Aorta (tissue), 5 donors: ENCODE measurements around the gene STRN3. TPM values are rescaled to one million over a fixed set of nuclear protein-coding genes. Genes with fewer than 3 reads are reported as not detected.
"Not testable (repeated sequence)": the region's sequence is repeated elsewhere in the genome, so short reads cannot be mapped to it uniquely, and the experiment has no call there.

Experiments
- ATAC-seq: fragments of 200-7000 bp; cut with Tn5 transposase; one replicate; pipeline ENCODE4 v1.9.1; 2022; ENCODE audit warnings: moderate library complexity; ENCODE audit not compliant: low FRiP score
- DNase-seq, 2 donors: peaks; one replicate each; pipeline ENCODE4 v3.0.0-alpha.2; 2020
- H3K27ac ChIP-seq, 2 donors: one replicate each; pipeline ENCODE4 v1.5.1; 2013; ENCODE audit warnings: low read length in 2 of 2, mild to moderate bottlenecking in 2 of 2, moderate library complexity in 2 of 2, control low read depth in 1 of 2, inconsistent platforms in 1 of 2, low read depth in 1 of 2
- H3K27me3 ChIP-seq, 2 donors: one replicate each; pipeline ENCODE4 v1.6.1; 2013; ENCODE audit warnings: control low read depth in 1 of 2, low read length in 1 of 2, mild to moderate bottlenecking in 1 of 2, moderate library complexity in 1 of 2; ENCODE audit not compliant: insufficient read depth in 2 of 2, control insufficient read depth in 1 of 2
- H3K36me3 ChIP-seq, 2 donors: one replicate each; pipeline ENCODE4 v1.6.1; 2013; ENCODE audit warnings: control low read depth in 1 of 2, low read length in 1 of 2, mild to moderate bottlenecking in 1 of 2; ENCODE audit not compliant: insufficient read depth in 2 of 2, control insufficient read depth in 1 of 2
- H3K4me1 ChIP-seq, 2 donors: one replicate each; pipeline ENCODE4 v1.6.1; 2013; ENCODE audit warnings: low read length in 2 of 2, control low read depth in 1 of 2, mild to moderate bottlenecking in 1 of 2, moderate library complexity in 1 of 2; ENCODE audit not compliant: insufficient read depth in 2 of 2, control insufficient read depth in 1 of 2
- H3K4me3 ChIP-seq, 2 donors: one replicate each; pipeline ENCODE4 v1.5.1; 2013; ENCODE audit warnings: low read length in 2 of 2, control low read depth in 1 of 2, mild to moderate bottlenecking in 1 of 2
- H3K9me3 ChIP-seq: one replicate; pipeline ENCODE4 v1.6.1; 2013; ENCODE audit warnings: mild to moderate bottlenecking, low read length; ENCODE audit not compliant: control insufficient read depth
- WGBS, 2 donors: extraction: QIAGEN DNeasy Blood & Tissue Kit; methylation state at CpG; one replicate each; pipeline ENCODE4 v1.1.7; 2013; 5-methylcytosine and 5-hydroxymethylcytosine counted together
- intact Hi-C, 2 donors: fragments of 100-400 bp; cut with DNase I; formaldehyde crosslinking; loops; one replicate each; pipeline versions ENCODE4 v1.14.2 to v1.15.0; 2022
- polyA plus RNA-seq, 2 donors: library from polyadenylated mRNA; stranded (reverse); fragments of 200-250 nt; gene quantifications; one replicate each; pipeline ENCODE4 v1.2.3, GENCODE V29; 2013
- total RNA-seq, 2 donors: library from RNA; stranded (reverse); fragmentation: NEBNext Ultra II Directional; extraction: Animal tissue kit (Norgen Biotek cat#: 25700); gene quantifications; one replicate each; pipeline ENCODE4 v1.2.1, GENCODE V29; 2021
- donor health status: healthy with polysubstance abuse.
- donor health status: Bipolar disorder and iron deficiency.
- donor health status: DM: no; HTN: no; CAD: no.
- donor health status: DM: no; HTN: no; CAD: no.
- donor health status: DM: yes; HTN: yes; CAD: no.

Gene STRN3
- total and polyA plus RNA-seq, 4 donors: 11.4 to 64.5 (median 32.6) TPM

DNA sequence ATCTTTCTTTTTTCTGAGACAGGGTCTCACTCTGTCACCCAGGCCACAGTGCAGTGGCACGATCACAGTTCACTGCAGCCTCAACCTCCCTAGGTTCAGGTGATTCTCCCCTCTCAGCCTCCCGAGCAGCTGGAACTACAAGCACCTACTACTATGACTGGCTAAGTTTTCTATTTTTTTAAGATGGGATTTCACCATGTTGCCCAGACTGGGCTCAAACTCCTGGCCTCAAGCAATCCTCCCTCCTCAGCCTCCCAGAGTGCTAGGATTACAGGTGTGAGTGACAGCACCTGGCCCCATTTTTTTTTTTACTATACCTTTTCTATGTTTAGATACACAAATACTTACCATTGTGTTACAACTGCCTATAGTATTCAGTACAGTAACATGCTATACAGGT lies 63.6 kb downstream of the STRN3 start:
- H3K4me3 ChIP-seq, H3K36me3 ChIP-seq, H3K27me3 ChIP-seq, H3K9me3 ChIP-seq, DNase-seq, H3K27ac ChIP-seq, ATAC-seq, H3K4me1 ChIP-seq, intact Hi-C loops: not testable (repeated sequence)
- 95 to 97% methylated on average over 2 of the region's 2 CpGs for WGBS, 2 donors

- Histone ChIP-seq H3K36me3 (no peaks in the 10 kb centered on the region), H3K27ac (no peak overlapping the region), H3K27me3 (no peaks in the 10 kb centered on the region), H3K4me3 (no peak overlapping the region), H3K4me1 (peaks cover 0 to 2% of the 10 kb centered on the region in 2 donors), H3K9me3 (no peaks in the 10 kb centered on the region)
- ATAC-seq: no peak
- WGBS, 2 donors: 93 to 94% methylated on average over 5 of the region's 5 CpGs
- intact Hi-C loops: no loop called here
- no peak for DNase-seq
Observed at GRCh38 chr14:30961330-30961729, 64.8 kb downstream of the STRN3 start.

DNA sequence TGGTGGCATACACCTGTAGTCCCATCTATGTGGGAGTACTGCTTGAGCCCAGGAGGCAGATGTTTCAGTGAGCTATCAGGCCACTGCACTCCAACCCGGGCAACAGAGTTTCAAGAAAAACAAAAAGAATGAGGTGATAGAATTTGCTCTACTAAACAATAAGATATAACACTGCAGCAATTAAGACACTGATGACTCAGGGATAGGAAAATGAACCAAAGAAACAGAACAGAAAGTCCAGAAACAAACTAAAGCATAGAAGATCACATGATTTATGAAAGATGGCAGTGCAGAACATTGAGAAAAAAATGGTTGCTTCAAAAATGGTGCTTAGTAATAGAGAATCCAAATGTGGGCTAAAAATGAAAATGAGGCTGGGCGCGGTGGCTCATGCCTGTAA lies 66.0 kb downstream of the STRN3 start:
- ATAC-seq: no peak
- intact Hi-C loops: no loop called here

DNA sequence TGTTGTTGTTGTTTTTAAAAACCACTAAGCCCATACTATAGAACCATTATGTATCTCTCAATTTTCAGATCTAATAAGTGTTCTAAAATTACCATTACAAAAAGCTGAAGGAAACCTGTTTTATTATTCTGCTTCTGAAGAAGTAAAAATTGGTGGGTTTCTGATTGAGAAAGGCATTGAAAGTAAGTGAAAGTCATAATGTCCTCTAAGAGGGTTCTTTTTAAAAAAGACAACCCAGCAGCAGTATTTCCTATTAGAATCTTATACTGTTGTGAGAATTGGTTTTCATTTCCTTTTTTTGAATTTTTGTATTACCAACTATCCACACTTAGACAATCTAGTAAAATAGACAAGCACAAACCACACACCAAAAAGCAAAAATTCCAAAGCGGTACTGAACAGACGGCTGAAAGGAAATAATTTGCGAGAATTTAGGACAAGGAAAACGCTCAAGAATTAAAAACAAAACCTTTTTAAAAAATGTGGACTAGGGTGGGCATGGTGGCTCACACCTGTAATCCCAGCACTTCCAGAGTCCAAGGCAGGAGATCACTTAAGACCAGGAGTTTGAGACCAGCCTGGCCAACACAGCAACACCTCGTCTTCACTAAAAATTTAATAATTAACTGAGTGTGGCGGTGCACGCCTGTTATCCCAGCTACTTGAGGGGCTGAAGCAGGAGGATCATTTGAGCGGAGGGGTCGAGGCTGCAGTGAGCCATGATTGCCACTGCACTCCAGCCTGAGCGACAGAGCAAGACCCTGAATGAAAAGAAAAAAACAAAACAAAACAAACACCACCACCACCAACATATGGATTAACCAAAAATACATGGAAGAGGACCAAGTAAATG lies 67.4 kb downstream of the STRN3 start:
- Histone ChIP-seq H3K4me3 (no peak overlapping the region), H3K9me3 (no peaks in the 10 kb centered on the region), H3K27ac (no peak overlapping the region), H3K4me1 (no peaks in the 10 kb centered on the region), H3K36me3 (no peaks in the 10 kb centered on the region), H3K27me3 (no peaks in the 10 kb centered on the region)
- intact Hi-C loops: no loop called here
- ATAC-seq (no peak), DNase-seq (no peak)
- WGBS, 2 donors: 87 to 90% methylated on average over 10 of the region's 10 CpGs

More for the DNA sequence above, 66.0 kb downstream of the STRN3 start:
- H3K4me3 ChIP-seq: no peak overlapping the region
- 93% methylated on average over 3 of the region's 3 CpGs for WGBS, 2 donors
- no peak overlapping the region for H3K27ac ChIP-seq
- H3K27me3 ChIP-seq: no peaks in the 10 kb centered on the region
- no peak for DNase-seq
- H3K9me3 ChIP-seq: no peaks in the 10 kb centered on the region
- H3K36me3 ChIP-seq: no peaks in the 10 kb centered on the region
- peaks cover 0 to 2% of the 10 kb centered on the region in 2 donors for H3K4me1 ChIP-seq

- Histone ChIP-seq H3K4me3 (no peak overlapping the region), H3K9me3 (no peaks in the 10 kb centered on the region), H3K27me3 (no peaks in the 10 kb centered on the region), H3K36me3 (no peaks in the 10 kb centered on the region), H3K27ac (no peak overlapping the region), H3K4me1 (no peaks in the 10 kb centered on the region)
- 56 to 64% methylated on average over 5 of the region's 5 CpGs for WGBS, 2 donors
- DNase-seq (no peak), ATAC-seq (no peak)
- intact Hi-C loops: no loop called here
Observed at GRCh38 chr14:30957813-30958370, 68.3 kb downstream of the STRN3 start.

GRCh38 chr14:30949651-30950050 lies 76.5 kb downstream of the STRN3 start:
- Histone ChIP-seq H3K9me3 (no peaks in the 10 kb centered on the region), H3K36me3 (no peaks in the 10 kb centered on the region), H3K27ac (no peak overlapping the region), H3K27me3 (no peaks in the 10 kb centered on the region), H3K4me1 (no peaks in the 10 kb centered on the region), H3K4me3 (no peak overlapping the region)
- ATAC-seq (no peak), DNase-seq (no peak)
- intact Hi-C loops: no loop called here
- 96% methylated on average over 2 of the region's 2 CpGs for WGBS, 2 donors

- Histone ChIP-seq H3K9me3 (no peaks in the 10 kb centered on the region), H3K27ac (no peak overlapping the region), H3K4me3 (no peak overlapping the region), H3K36me3 (no peaks in the 10 kb centered on the region), H3K27me3 (no peaks in the 10 kb centered on the region), H3K4me1 (no peaks in the 10 kb centered on the region)
- DNase-seq: no peak
- ATAC-seq: no peak
- 86 to 91% methylated on average over 4 of the region's 4 CpGs for WGBS, 2 donors
- intact Hi-C loops: no loop called here
Observed at GRCh38 chr14:30943694-30944093, 82.5 kb downstream of the STRN3 start.

DNA sequence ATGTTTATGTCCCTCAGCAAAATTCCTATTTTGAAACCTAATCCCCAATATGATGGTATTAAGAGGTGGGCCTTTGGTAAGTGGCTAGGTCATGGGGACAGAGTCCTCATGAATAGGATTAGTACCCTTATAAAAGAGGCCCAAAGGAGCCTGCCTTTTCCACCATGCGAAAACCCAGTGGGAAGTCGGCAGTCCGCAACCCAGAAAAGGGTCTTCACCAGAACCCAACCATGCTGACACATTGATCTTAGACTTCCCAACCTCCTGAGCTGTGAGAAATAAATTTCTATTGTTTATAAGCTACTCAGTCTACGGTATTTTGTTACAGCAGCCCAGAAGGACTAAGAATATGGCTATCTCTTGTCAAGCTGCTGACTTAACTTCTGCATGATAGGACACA lies 85.3 kb downstream of the STRN3 start:
- Histone ChIP-seq H3K27me3 (no peaks in the 10 kb centered on the region), H3K4me1 (no peaks in the 10 kb centered on the region), H3K4me3 (no peak overlapping the region), H3K36me3 (no peaks in the 10 kb centered on the region), H3K9me3 (no peaks in the 10 kb centered on the region), H3K27ac (no peak overlapping the region)
- intact Hi-C loops: no loop called here
- DNase-seq (no peak), ATAC-seq (no peak)
- 97% methylated on average over 4 of the region's 4 CpGs for WGBS, 2 donors

- DNase-seq (no peak), ATAC-seq (no peak)
- 89 to 94% methylated on average over 2 of the region's 2 CpGs for WGBS, 2 donors
- H3K27ac ChIP-seq: no peak overlapping the region
- intact Hi-C loops: no loop called here
- H3K9me3 ChIP-seq: no peaks in the 10 kb centered on the region
- no peaks in the 10 kb centered on the region for H3K4me1 ChIP-seq
- H3K27me3 ChIP-seq: no peaks in the 10 kb centered on the region
- H3K4me3 ChIP-seq: no peak overlapping the region
- H3K36me3 ChIP-seq: no peaks in the 10 kb centered on the region
Observed at GRCh38 chr14:30938617-30939016, 87.6 kb downstream of the STRN3 start.
